HG03066 (cell line): Measurements from ENCODE around the gene B4GALT3.
A peak's percentile ranks its signal among the peaks of the same experiment; 100 is the strongest.

Source experiments
- ATAC-seq: cut with Tn5 transposase; IDR thresholded peaks from one replicate; pipeline ENCODE4 v1.9.1; 2021; ENCODE audit warnings: low read depth; ENCODE audit not compliant: unreplicated experiment

The B4GALT3 gene

DNA sequence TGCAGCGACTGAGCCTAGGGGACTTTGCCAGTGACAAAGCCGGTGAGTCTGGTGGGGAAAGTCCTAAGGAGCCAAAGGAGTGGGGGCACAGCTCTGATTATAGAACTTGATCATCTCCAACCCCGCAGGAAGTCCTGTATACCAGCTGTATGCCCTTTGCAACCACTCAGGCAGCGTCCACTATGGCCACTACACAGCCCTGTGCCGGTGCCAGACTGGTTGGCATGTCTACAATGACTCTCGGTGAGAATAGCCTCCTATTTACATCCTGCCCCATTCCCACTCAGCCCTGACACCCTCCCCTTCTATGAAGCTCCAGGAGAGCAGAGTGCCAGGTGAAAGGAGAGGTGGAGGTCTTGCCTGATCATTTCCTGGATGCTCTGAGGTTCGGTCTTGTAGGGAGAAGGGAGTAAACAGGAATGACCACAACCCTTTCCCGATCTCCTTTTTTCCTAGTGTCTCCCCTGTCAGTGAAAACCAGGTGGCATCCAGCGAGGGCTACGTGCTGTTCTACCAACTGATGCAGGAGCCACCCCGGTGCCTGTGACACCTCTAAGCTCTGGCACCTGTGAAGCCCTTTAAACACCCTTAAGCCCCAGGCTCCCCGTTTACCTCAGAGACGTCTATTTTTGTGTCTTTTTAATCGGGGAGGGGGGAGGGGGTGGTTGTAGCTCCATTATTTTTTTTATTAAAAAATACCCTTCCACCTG lies 12.3 kb downstream of the B4GALT3 start:
- no peak for ATAC-seq

DNA sequence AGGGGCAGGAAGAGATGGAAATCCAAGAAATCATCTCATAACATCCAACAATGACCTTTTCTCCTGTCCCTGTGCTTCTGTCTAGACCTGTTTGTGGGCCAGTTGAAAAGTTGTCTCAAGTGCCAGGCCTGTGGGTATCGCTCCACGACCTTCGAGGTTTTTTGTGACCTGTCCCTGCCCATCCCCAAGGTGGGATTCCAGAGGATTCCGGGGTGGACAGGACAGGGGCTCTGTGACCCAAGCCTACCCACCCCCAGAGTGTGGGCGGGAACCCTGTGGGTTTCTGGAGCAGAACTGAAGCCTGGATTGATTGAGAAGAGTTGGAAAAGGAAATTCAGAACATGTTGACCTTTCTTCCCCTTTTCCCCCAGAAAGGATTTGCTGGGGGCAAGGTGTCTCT lies 13.5 kb downstream of the B4GALT3 start:
- no peak for ATAC-seq

DNA sequence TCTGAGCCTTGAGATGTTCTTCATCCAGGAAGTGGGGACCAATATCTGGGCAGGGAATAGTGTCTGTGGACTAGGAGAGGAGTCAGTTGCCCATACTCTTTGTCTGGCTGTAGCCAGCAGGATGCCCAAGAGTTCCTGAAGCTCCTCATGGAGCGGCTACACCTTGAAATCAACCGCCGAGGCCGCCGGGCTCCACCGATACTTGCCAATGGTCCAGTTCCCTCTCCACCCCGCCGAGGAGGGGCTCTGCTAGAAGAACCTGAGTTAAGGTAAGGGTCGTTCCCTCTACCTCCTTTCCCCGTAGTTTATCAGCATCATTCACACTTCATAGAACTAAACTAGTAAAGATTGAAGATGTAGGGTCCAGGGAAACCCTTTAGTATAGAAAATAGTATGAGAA lies 14.5 kb downstream of the B4GALT3 start:
- ATAC-seq: no peak

DNA sequence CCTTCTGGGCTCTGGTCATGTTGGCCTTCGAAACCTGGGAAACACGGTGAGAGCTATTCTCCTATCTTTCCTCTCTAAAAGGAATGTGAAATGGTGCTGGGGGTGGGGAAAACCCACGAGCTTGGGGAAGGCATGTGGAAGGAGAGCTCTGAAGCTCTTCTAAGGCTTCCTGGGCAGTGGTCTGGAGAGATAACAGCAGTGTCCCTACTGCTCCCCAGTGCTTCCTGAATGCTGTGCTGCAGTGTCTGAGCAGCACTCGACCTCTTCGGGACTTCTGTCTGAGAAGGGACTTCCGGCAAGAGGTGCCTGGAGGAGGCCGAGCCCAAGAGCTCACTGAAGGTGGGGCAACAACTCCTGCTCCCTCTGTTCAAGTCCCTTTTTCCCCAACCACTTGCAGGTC lies 15.3 kb downstream of the B4GALT3 start:
- ATAC-seq: no peak

DNA sequence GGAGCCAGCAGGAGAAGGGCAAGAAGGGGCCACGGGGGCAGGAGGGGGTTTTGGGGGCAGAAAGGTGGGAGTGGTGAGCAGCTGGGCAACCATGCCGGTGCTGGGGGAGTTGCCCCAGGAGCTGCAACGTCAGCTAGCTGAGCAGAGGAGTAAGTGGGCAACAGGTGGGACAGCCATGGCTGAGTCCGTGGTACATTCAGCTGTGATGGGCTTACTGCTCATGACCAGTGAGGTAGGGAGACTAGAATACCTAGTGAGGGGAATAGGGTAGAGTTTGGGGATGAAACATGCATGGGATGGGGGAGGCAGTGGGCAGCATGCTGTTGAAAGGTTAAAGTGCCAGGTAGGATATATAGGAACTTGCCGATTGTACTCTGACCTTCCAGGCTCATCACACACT lies 15.7 kb downstream of the B4GALT3 start:
- no peak for ATAC-seq

DNA sequence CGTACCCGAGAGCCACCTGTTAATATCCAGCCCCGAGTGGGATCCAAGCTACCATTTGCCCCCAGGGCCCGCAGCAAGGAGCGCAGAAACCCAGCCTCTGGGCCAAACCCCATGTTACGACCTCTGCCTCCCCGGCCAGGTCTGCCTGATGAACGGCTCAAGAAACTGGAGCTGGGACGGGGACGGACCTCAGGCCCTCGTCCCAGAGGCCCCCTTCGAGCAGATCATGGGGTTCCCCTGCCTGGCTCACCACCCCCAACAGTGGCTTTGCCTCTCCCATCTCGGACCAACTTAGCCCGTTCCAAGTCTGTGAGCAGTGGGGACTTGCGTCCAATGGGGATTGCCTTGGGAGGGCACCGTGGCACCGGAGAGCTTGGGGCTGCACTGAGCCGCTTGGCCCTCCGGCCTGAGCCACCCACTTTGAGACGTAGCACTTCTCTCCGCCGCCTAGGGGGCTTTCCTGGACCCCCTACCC lies 16.6 kb downstream of the B4GALT3 start:
- ATAC-seq: no peak

DNA sequence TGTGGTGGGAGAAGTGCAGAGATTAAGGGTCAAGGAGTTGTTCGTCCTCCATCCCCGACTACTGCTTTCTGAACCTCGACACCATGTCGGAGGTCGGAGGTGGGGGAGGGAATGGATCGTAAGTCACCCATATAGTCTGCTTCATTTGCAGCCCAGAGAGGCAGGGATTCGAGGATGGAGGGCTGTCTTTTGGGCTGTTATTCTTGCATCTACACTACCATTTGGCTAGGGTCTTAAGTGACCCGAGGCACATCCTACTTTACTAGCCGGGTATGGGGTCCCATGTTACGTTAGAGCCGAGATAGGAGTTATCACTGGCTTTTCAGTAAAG lies 17.4 kb downstream of the B4GALT3 start:
- no peak for ATAC-seq

DNA sequence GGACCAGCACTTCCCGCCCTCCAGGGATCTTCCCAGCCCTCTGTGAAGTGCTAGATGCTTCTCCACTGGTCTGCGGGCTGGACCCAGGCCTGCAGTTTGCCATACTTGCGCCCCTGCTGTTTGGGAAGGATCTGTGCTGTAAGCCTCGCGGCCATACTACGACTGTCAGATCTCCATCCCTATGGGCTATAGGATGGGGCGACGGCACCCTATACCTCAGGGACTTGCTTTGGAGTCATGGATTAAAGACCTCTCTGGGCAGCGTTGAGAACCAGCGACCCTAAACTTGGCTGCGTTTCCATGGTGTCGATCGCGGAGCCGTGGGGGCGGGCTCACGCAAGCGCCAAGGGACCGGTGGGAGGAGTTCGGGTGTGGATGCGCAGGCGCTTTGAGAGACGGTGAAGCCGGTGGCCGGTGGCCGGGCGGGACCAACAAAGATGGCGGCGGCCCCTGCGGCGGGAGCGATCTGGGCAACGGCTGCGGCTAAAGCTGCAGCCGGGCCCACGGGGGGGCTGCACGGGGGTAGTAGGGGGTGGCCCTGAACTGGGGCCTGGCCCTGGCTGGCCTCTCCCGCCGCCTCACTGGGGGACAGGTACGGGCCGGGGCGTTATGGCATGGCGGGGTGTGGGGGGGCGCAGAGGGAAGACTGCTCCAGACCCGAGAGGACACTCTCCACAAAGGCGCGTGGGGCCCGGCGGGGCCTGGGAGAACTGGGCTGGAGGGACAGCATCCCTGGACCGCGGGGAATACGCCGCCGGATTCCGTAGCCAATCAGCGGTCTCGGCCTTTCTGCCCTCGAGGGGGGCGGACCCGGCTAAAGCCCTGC lies 18.0 kb downstream of the B4GALT3 start, which contains the start of gene USP21:
Gene USP21 (plus strand): TSS at position 414 of the 826 bp plus-strand sequence. CDS start 1,141 bp downstream, outside the sequence.
- peak; percentile 85 for ATAC-seq

DNA sequence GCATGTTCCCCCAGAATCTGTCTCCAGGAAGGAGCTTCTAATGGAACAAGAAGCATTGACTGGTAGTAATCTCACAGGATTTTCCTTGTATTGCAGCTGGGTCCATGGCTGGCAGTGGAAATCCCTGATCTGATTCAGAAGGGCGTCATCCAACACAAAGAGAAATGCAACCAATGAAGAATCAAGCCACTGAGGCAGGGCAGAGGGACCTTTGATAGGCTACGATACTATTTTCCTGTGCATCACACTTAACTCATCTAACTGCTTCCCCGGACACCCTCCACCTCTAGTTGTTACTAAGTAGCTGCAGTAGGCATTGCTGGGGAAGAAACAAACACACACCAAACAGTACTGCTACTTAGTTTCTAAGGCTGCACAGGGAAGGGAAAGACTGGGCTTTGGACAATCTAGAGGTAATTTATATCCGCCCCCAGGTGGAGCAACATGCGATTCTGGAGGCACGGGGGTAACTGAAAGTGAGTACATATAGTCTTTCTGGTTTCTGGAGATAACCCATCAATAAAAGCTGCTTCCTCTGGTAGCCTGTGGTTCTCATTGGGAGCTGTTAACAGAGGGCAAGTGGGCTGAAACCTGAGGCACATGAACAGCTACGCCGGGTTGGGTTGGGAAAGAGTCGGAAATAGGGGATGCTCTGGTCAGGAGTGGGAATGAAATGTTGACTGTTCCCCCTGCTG lies 18.8 kb downstream of the B4GALT3 start:
- ATAC-seq: no peak

DNA sequence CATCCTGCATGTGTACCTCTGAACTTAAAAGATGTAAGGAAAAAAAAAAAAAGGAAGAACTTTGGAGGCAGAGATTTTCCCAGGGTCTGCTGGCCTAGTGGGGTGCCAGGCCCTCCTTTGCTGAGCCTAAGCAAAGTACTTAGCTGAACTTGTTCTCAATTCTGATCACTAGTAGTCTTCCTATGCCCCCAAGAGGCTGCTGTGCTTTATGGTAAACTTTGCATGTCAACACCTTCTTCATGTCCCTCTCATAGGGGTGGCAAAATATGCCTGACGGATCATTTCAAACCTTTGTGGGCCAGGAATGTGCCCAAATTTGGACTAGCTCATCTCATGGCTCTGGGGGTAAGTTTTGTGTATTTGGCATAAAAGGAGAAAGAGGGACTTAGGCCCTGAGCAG lies 19.4 kb downstream of the B4GALT3 start:
- ATAC-seq: no peak

DNA sequence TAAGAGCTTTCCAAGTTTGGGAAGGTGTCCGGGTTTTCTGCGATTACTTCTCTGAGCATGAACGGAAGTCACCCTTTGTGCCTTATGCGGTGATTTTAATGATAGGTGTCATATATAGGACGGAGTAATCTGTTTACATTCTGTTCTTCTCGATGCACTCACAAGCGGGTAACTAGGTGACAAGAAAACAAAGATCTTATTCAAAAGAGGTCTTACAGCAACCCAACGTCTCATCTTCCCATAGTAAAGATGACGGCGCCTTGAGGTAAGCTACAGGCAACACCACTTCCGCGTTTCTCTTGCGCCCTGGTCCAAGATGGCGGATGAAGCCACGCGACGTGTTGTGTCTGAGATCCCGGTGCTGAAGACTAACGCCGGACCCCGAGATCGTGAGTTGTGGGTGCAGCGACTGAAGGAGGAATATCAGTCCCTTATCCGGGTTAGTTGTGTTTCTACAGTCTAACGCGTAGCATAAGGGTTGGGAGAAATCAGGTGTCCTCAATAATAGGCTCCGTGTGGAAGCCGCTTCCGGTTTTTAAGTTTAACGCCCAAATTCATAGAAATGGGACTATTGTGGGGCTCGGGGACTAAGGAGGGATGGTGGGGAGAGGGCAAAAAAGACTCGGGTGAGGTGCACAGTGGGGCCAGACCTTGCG lies 23.5 kb downstream of the B4GALT3 start, which contains the start of gene UFC1:
Gene UFC1 (plus strand): TSS at position 297 of the 656 bp plus-strand sequence. CDS start 20 bp downstream, at position 317.
- peak; percentile 91 for ATAC-seq

DNA sequence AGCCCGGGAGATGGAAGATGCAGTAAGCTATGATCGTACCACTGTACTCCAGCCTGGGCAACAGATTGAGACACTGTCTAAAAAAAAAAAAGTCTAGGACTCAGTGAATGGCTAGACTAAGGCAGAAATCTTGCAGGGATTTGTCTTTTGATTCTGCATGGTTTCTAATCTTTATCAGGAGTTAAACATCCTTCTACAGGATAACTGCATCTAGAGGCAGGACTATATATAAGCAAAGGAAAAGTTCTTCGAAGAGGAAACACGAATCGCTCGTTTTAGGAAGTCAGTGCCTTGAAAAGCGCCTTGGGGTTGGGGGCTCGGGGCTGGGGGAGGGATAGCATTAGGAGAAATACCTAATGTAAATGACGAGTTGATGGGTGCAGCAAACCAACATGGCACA lies 24.1 kb downstream of the B4GALT3 start:
- no peak for ATAC-seq

DNA sequence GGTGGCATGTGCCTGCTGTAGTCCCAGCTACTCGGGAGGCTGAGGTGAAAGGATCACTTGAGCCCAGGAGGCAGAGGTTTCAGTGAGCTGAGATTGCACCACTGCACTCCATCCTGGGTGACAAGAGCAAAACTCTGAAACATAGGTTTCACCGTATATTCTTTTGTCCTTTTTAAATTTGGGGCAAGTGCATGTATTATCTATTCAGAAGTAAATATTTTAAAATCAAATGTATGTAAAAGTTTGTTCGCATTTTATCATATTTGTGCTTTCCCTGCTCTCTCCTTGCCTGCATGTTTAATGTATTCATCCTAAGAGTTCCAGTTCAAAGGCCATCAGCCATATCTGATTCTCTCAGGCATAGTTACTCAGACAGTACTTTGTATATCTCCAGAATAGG lies 31.5 kb downstream of the B4GALT3 start:
- ATAC-seq: no peak

DNA sequence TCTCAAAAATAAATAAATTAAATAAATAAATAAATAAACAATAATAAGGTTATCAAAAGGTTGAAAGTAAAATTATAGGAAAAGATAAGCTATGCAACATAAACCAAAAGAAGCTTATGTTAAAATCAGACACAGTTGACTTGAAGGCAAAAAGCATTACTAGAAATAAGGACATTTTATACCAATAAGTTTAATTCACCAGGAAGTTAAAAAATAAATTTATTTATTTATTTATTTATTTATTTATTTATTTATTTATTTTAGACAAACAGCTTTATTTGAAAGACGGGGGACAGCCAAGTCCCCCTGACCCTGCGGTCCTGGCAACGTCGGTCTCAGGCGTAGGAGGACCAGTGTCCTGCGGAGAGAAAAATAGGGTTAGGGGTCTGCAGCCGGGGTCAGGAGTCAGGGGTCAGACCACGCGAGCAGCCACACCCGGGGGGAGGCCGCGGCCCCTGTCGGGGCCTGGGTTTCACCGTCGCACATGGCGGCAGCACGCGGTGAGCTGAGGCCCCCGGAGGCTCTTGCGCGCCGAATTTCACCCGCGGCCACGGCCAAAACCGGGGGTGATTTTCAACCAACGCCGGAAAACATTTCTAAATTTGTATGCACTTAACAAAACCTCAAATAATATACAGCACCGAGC lies 36.4 kb downstream of the B4GALT3 start:
- no peak for ATAC-seq

DNA sequence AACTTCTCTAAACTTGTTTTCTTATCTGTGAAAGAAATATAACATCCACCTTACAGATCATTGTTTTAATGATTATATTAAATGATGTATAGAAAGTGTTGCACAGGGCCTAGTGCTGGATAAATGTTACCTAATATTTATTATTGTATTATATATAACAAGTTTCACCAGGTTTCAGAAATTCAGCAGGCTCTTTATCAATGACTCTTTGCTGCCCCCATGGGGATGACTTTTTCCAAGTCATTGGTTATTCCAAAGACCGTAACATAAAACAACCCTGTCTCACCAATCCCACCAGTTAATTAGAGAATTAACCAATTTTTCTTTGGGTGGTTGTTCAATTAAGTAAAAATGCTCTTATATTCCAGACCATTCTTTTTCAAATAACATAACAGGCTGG lies 37.5 kb downstream of the B4GALT3 start:
- no peak for ATAC-seq

DNA sequence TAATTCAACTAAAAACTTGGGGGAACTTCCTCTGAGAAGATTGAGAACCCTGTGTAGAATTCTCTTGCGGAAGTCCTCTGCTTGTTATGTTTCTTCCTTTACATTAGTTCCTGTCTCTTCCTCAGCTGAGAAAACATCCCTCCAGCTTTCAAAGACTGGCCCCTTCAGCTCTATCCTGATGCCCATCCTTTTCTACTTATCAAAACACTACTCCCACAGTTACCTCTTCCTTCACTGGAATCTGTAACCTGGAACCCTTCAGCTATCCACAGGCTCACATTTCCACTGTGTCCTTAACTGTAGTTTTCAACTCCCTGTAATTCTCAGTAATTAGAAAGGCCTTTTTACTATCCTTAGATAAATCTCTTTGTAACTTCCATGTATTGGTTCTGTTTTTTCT lies 38.9 kb downstream of the B4GALT3 start:
- ATAC-seq: no peak

DNA sequence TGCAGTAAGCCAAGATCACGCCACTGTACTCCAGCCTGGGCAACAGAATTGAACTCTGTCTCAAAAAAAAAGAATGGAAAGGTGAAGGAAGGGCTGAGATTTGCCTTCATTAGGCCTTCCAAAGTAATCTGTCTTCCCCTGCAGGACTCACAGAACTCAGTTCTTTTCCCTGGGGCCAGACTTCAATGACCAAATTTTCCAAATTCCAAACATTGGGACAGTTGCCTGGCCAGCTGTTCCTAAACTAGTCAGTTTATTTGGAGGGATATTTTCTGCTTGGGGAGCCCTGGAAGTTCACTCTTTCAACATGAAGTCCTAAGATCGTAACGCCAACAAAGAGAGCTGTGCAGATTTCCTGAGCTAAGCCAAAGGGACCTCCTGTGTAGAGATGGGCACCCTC lies 39.4 kb downstream of the B4GALT3 start:
- no peak for ATAC-seq

DNA sequence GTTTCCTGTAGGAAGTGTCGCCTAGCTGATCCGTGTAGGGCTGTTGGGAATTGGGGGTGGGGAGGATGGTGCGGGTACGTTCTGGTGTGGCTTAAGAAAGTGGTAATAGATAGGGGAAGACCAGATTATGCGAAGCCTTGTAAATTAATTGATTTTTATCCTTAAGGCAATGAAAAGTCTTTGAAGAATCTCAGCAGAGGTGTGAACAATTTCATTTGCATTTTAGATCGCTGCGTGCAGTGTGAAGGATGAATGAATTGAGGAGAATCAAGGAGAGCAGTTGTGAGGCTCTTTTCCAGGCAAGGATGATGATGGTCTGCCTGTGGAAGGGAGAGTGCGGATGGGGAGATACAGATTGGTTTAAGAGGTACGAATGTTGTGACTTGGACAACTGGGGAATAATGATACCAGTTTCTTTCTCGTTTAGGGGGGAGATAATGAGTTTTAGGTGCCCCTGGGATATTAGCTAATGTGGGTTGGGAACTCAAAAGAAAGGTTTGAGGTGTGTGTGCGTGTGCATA lies 44.0 kb downstream of the B4GALT3 start:
- no peak for ATAC-seq

DNA sequence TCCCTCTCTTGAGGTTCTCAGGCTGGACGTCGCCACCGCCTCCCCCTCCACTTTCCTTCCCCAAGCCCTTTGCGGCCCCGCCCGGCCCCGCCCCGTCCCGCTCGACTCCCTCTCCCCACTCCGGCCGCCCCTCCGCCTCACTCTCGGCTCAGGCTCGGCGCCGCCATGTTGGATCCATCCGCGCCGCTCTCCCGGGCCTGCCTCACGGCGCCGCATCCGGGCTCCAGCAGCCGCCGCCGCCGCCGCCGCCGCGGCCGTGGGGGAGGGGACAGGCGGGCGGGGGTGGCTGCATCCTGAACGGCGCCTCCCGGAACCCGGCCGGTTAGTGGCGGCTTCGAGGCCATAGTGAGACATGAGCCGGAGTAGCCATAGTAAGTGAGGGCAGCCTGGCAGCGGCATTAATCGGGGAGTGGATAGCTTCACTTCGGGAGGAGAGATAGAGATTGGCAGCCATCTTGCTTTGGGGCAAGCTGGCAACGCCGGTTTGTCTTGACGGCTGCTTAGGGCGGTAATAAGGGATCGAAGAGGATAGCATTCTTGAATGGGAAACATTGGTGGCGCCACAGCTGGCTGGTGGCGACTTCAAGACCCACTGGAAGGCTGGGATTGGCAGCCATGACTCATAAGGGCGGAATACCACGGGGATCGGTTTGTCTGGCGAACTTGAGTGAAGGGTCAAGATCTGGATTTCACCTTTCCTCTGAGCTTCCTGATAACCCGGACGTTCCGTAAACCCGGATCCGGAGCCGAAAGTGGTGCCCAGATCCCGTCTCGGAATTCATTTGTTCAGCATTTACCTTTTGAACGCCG lies 44.7 kb downstream of the B4GALT3 start, which contains the start of gene DEDD:
Gene DEDD (minus strand): TSS at position 258 of the 810 bp plus-strand sequence. CDS start 8,205 bp downstream, outside the sequence.
- ATAC-seq: peak; percentile 95
